WTC11 (cell line): ENCODE results near the gene IFI6.
A peak's percentile ranks its signal among the peaks of the same experiment; 100 is the strongest.

Experiments used
- ATF6 ChIP-seq: sonication (generic); formaldehyde crosslinking; IDR thresholded peaks from 2 replicates; pipeline ENCODE4 v1.8.1; 2023; ENCODE audit warnings: mild to moderate bottlenecking, missing genetic modification reagents
- CTCF ChIP-seq: fragments of 200-600 bp; IDR thresholded peaks from 2 replicates; pipeline ENCODE4 v1.8.0; 2022; ENCODE audit warnings: antibody characterized with exemption
- E2F1 ChIP-seq: sonication (generic); formaldehyde crosslinking; IDR thresholded peaks from 2 replicates; pipeline ENCODE4 v1.8.0; 2022; ENCODE audit warnings: mild to moderate bottlenecking, missing genetic modification reagents
- USF1 ChIP-seq: sonication (generic); formaldehyde crosslinking; IDR thresholded peaks from 2 replicates; pipeline ENCODE4 v1.8.0; 2022; ENCODE audit warnings: mild to moderate bottlenecking, missing genetic modification reagents

DNA sequence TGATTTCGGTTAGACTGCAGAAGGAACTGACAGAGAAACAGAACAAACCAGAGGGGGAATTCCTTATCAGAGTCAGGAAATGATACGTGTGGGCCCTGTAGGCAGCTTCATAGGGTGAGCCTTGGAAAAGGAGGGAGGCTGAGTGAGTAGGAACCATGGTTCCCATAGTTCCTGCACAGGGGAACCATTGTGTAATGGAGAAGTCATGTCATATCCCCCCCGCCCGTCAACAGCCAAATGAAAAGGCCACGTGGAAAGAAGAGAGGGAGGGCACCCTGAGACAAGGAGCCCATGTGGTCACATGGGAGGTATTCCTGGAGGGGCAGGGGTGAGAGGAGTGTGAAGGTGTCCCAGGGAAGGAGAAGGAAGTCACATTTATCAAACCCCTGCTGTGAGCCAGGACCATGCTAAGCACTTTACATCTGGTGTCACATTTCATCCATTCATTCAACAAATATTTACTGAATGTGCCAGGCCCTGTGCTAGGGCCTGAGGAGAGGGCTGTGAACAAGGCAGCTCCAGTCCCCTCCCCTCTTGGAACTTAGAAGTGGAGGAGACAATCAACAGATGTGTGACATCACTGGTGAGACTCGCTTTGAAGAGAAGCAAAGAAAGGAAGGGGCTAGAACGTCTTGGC is 21.3 kb downstream of the IFI6 start:
- no peak for TF ChIP-seq CTCF
- TF ChIP-seq E2F1 (CRISPR knock-in tag): no peak
- TF ChIP-seq USF1: peak; percentile 63; the same call in 1 of the 2 replicates
- TF ChIP-seq ATF6: no peak
